Hematopoietic multipotent progenitor cell treated with erythropoietin and hydrocortisone succinate and interleukin-3 and kit ligand, for 15 days (in vitro differentiated cells): ENCODE results near the gene THAP3.
"Not testable (repeated sequence)": the region's sequence is repeated elsewhere in the genome, so short reads cannot be mapped to it uniquely, and the experiment has no call there.

ENCODE experiments used
- DNase-seq: peaks from one replicate; pipeline ENCODE4 v3.0.0-alpha.2; 2015; ENCODE audit warnings: low spot score

THAP3 gene

GRCh38 chr1:6591222-6591621 is 33.4 kb upstream of the THAP3 start:
- DNase-seq: no peak

- DNase-seq: no peak
Observed at GRCh38 chr1:6591644-6592043, 33.0 kb upstream of the THAP3 start.

GRCh38 chr1:6592441-6592840 is 32.2 kb upstream of the THAP3 start:
- DNase-seq: no peak

GRCh38 chr1:6592865-6593593 is 31.6 kb upstream of the THAP3 start:
- no peak for DNase-seq

- no peak for DNase-seq
Observed at GRCh38 chr1:6593810-6594209, 30.9 kb upstream of the THAP3 start.

GRCh38 chr1:6594977-6595740 is 29.5 kb upstream of the THAP3 start:
- DNase-seq: no peak

- no peak for DNase-seq
Observed at GRCh38 chr1:6596351-6596750, 28.3 kb upstream of the THAP3 start.

- DNase-seq: no peak
Observed at GRCh38 chr1:6596886-6597776, 27.5 kb upstream of the THAP3 start.

- no peak for DNase-seq
Observed at GRCh38 chr1:6597777-6598131, 26.9 kb upstream of the THAP3 start.

GRCh38 chr1:6599141-6599975 is 25.3 kb upstream of the THAP3 start:
- DNase-seq: no peak

GRCh38 chr1:6599991-6600390 is 24.7 kb upstream of the THAP3 start:
- DNase-seq: not testable (repeated sequence)

GRCh38 chr1:6600410-6601048 is 24.1 kb upstream of the THAP3 start:
- peak; percentile 39 for DNase-seq

- DNase-seq: peak; percentile 98
Observed at GRCh38 chr1:6601049-6601922, 23.4 kb upstream of the THAP3 start.

- DNase-seq: peak; percentile 54
Observed at GRCh38 chr1:6601923-6602668, 22.6 kb upstream of the THAP3 start.

GRCh38 chr1:6602669-6603237 is 21.9 kb upstream of the THAP3 start, which contains the start of gene KLHL21:
Gene KLHL21, minus strand, starts transcription at chr1:6602869. Its CDS starts 52 bp downstream, at chr1:6602817.
- DNase-seq: peak; percentile 93

GRCh38 chr1:6603238-6603914 is 21.3 kb upstream of the THAP3 start:
- peak; percentile 66 for DNase-seq

- DNase-seq: no peak
Observed at GRCh38 chr1:6603915-6604558, 20.6 kb upstream of the THAP3 start.
